K562 (cell line): ENCODE measurements around the gene ISY1. TPM values are rescaled to one million over a fixed set of nuclear protein-coding genes. Genes with fewer than 3 reads are reported as not detected.

Experiments used
- AFF1 ChIP-seq, 2 experiments: fragments of 450-650 bp; IDR thresholded peaks; 2 replicates each; pipeline ENCODE4 v1.6.1; 2018; ENCODE audit warnings: mild to moderate bottlenecking in 2 of 2, low read depth in 1 of 2; ENCODE audit not compliant: partially characterized antibody in 2 of 2
- CBX5 ChIP-seq: IDR thresholded peaks from 2 replicates; pipeline ENCODE4 v1.6.1; 2014; ENCODE audit warnings: low read depth, borderline replicate concordance
- CREB1 ChIP-seq, 2 experiments: sonication (generic) in 1 of 2; formaldehyde crosslinking in 1 of 2; IDR thresholded peaks; 2 replicates each; pipeline versions ENCODE4 v1.6.1 to v1.8.0; 2012 to 2022; ENCODE audit warnings: inconsistent platforms in 1 of 2, mild to moderate bottlenecking in 1 of 2, missing genetic modification reagents in 1 of 2, moderate library complexity in 1 of 2
- ELF1 ChIP-seq: fragments of 200-800 bp; sonication (Bioruptor generic); IDR thresholded peaks from 2 replicates; pipeline ENCODE4 v1.6.1; 2016; ENCODE audit warnings: missing genetic modification characterization, missing compliant biosample characterization
- FIP1L1 ChIP-seq: fragments of 200-400 bp; formaldehyde crosslinking; IDR thresholded peaks from 2 replicates; pipeline ENCODE4 v1.6.1; 2018; ENCODE audit warnings: mild to moderate bottlenecking, low read depth, low read length; ENCODE audit not compliant: poor library complexity, severe bottlenecking
- FOXO4 ChIP-seq: fragments of 450-650 bp; formaldehyde crosslinking; IDR thresholded peaks from 2 replicates; pipeline ENCODE4 v1.4.0; 2020; ENCODE audit warnings: mild to moderate bottlenecking, moderate library complexity
- HNRNPH1 ChIP-seq: fragments of 200-400 bp; formaldehyde crosslinking; optimal IDR thresholded peaks from 2 replicates; pipeline ENCODE3; 2017; ENCODE audit warnings: low read depth, mild to moderate bottlenecking, low read length, moderate library complexity
- KLF10 ChIP-seq: fragments of 250-450 bp; sonication (Bioruptor Pico); IDR thresholded peaks from 2 replicates; pipeline ENCODE4 v1.6.1; 2021; ENCODE audit warnings: matching md5 sums
- MBD2 ChIP-seq: sonication (generic); IDR thresholded peaks from 2 replicates; pipeline ENCODE4 v1.6.1; 2016; ENCODE audit warnings: low read depth, borderline replicate concordance
- NR2C2 ChIP-seq, 2 experiments: fragments of 200-800 bp in 1 of 2; sonication (Bioruptor generic) in 1 of 2; sonication (generic) in 1 of 2; formaldehyde crosslinking in 1 of 2; IDR thresholded peaks; 2 replicates each; pipeline versions ENCODE4 v1.6.1 to v1.8.0; 2016 to 2022; ENCODE audit warnings: mild to moderate bottlenecking in 1 of 2, missing compliant biosample characterization in 1 of 2, missing genetic modification characterization in 1 of 2, missing genetic modification reagents in 1 of 2
- PURB ChIP-seq: sonication (generic); formaldehyde crosslinking; IDR thresholded peaks from 2 replicates; pipeline ENCODE4 v1.9.0; 2021; ENCODE audit warnings: low read depth, mild to moderate bottlenecking, missing genetic modification reagents
- RNF219 ChIP-seq: fragments of 250-450 bp; sonication (Bioruptor Pico); IDR thresholded peaks from 2 replicates; pipeline ENCODE4 v1.5.0; 2022; ENCODE audit warnings: mild to moderate bottlenecking
- SP2 ChIP-seq: IDR thresholded peaks from 2 replicates; pipeline ENCODE4 v1.6.1; 2011; ENCODE audit warnings: mild to moderate bottlenecking, low read depth, low read length, moderate library complexity; ENCODE audit not compliant: poor library complexity, severe bottlenecking; ENCODE audit errors: extremely low read depth
- TAF9B ChIP-seq: fragments of 450-650 bp; IDR thresholded peaks from 2 replicates; pipeline ENCODE4 v1.6.1; 2018; ENCODE audit warnings: mild to moderate bottlenecking; ENCODE audit not compliant: partially characterized antibody
- YBX1 ChIP-seq: fragments of 450-650 bp; IDR thresholded peaks from 2 replicates; pipeline ENCODE4 v1.7.1; 2016; ENCODE audit warnings: mild to moderate bottlenecking
- ZEB2 ChIP-seq: fragments of 450-650 bp; IDR thresholded peaks from 2 replicates; pipeline ENCODE4 v1.6.1; 2016
- ZNF766 ChIP-seq: fragments of 200-800 bp; sonication (Bioruptor generic); conservative IDR thresholded peaks from 2 replicates; pipeline ENCODE4 v1.6.1; 2016; ENCODE audit warnings: missing genetic modification characterization, missing compliant biosample characterization
- ZNF780A ChIP-seq: fragments of 250-450 bp; sonication (Bioruptor Pico); IDR thresholded peaks from 2 replicates; pipeline ENCODE4 v1.5.0; 2021; ENCODE audit warnings: mild to moderate bottlenecking
- ZSCAN29 ChIP-seq: fragments of 450-650 bp; IDR thresholded peaks from 2 replicates; pipeline ENCODE4 v1.6.1; 2017
- polyA plus RNA-seq, 8 experiments: library from polyadenylated mRNA; depleted of rRNA in 4 of 8; stranded (reverse) in 5 of 8; unstranded in 3 of 8; fragments of >200 nt; fragmentation: Nextera tagmentation in 2 of 8; fragmentation: Illumina TruSeq in 1 of 8; extraction: Ambion mirVana in 2 of 8; extraction: Trizol in 1 of 8; gene quantifications; 2 replicates each; pipeline versions ENCODE4 v1.2.1 to v1.2.3, GENCODE V29; 2011 to 2014; ENCODE audit warnings: inconsistent platforms in 1 of 8, missing spikeins in 1 of 8
- total RNA-seq, 7 experiments: library from RNA; depleted of rRNA in 6 of 7; stranded (reverse); fragments of >200 nt in 6 of 7; fragmentation: Illumina TruSeq in 2 of 7; extraction: Trizol in 2 of 7; gene quantifications; 2 replicates each; pipeline versions ENCODE4 v1.2.1 to v1.2.3, GENCODE V29; 2011 to 2021; ENCODE audit warnings: low replicate concordance in 1 of 7

ISY1 gene
- total and polyA plus RNA-seq, 9 of the 15 experiments (the other 6 are each of a cell fraction or from before 2014, with no cell fraction given), result 23.5 to 50.0 (median 32.9) TPM

GRCh38 chr3:129183569-129184395 is 22.9 kb upstream of the ISY1 start, which contains the start of gene CNBP (continued):
- TF ChIP-seq HNRNPH1 (no peak), ELF1 (tag) (0 out of 2 replicates have a peak, but pooled peaks have one; percentile 25), FOXO4 (0 out of 2 replicates have a peak, but pooled peaks have one; percentile 5), YBX1 (no peak), FIP1L1 (peak; percentile 25), CBX5 (no peak), ZNF766 (CRISPR knock-in tag) (no peak), TAF9B (peak; percentile 63), MBD2 (peak; percentile 19; the same call in 1 of the 2 replicates), ZNF780A (no peak), RNF219 (CRISPR knock-in tag) (no peak), ZSCAN29 (no peak), SP2 (no peak), ZEB2 (no peak), AFF1 (IDR thresholded peaks at IDR 0.05; ENCODE audit: low read depth in 1 of 2, partially characterized antibody in 2 of 2) (peak; percentile 29 to 61), KLF10 (CRISPR knock-in tag) (no peak), NR2C2 (CRISPR knock-in tag; IDR thresholded peaks at IDR 0.05) (peak; percentile 71), NR2C2 (tag; IDR thresholded peaks at IDR 0.05) (no peak), CREB1 (IDR thresholded peaks at IDR 0.05) (no peak), CREB1 (CRISPR knock-in tag; IDR thresholded peaks at IDR 0.05) (peak; percentile 53; the same call in 1 of the 2 replicates), PURB (CRISPR knock-in tag) (no peak)
